Peyer's patch (tissue), 4 donors: ENCODE results near the gene NR6A1.

ENCODE experiments used
- CTCF ChIP-seq, 6 experiments: fragments of 450-650 bp in 4 of 6; fragments of 200-600 bp in 2 of 6; sonication (generic) in 1 of 6; IDR thresholded peaks; one replicate each; pipeline ENCODE4 v1.5.1; 2017 to 2019; ENCODE audit warnings: antibody characterized with exemption in 6 of 6, mild to moderate bottlenecking in 3 of 6, moderate library complexity in 1 of 6
- POLR2A ChIP-seq, 2 donors: fragments of 450-650 bp; IDR thresholded peaks; one replicate each; pipeline ENCODE4 v1.5.1; 2017; ENCODE audit warnings: antibody characterized with exemption in 2 of 2, mild to moderate bottlenecking in 2 of 2, moderate library complexity in 2 of 2

DNA sequence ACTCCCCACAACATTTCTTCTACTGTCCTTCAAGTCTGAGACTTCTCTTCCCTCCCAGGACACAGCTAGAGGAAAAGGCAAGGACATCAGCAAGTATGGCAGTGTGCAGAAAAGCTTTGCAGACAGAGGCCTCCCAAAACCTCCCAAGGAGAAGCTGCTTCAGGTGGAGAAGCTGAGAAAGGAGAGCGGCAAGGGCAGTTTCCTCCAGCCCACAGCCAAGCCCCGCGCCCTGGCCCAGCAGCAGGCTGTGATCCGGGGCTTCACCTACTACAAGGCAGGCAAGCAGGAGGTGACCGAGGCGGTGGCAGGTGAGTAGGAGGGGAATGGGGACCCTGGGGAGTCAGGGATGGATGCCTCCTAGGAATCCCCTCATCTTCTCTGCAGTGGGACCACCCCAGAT, 30.2 kb upstream of the NR6A1 start:
- TF ChIP-seq CTCF (IDR thresholded peaks at IDR 0.05) (no peak), POLR2A (IDR thresholded peaks at IDR 0.05) (no peak)
